H9 (cell line): ENCODE measurements around the gene TAGLN2. TPM values are rescaled to one million over a fixed set of nuclear protein-coding genes. Genes with fewer than 3 reads are reported as not detected.

Experiments used
- DNase-seq: peaks from one replicate; pipeline ENCODE4 v3.0.0-alpha.2; 2017
- H2AFZ ChIP-seq: one replicate; pipeline ENCODE4 v1.6.1; 2013; ENCODE audit warnings: mild to moderate bottlenecking, low read length, control low read depth, moderate library complexity
- H2AK5ac ChIP-seq: 2 replicates; pipeline ENCODE4 v1.6.1; 2013; ENCODE audit warnings: low read length, control low read depth, mixed read lengths; ENCODE audit not compliant: insufficient read length
- H2BK120ac ChIP-seq: one replicate; pipeline ENCODE4 v1.6.1; 2013; ENCODE audit warnings: low read depth, mild to moderate bottlenecking, low read length, control low read depth, inconsistent platforms; ENCODE audit not compliant: poor library complexity, severe bottlenecking
- H2BK12ac ChIP-seq: 2 replicates; pipeline ENCODE4 v1.6.1; 2013; ENCODE audit warnings: low read length, control low read depth, mixed read lengths, low read depth; ENCODE audit not compliant: insufficient read length
- H2BK15ac ChIP-seq: 2 replicates; pipeline ENCODE4 v1.6.1; 2013; ENCODE audit warnings: low read depth, low read length, control low read depth
- H2BK20ac ChIP-seq: one replicate; pipeline ENCODE4 v1.6.1; 2013; ENCODE audit warnings: low read depth, mild to moderate bottlenecking, low read length, control low read depth, inconsistent platforms; ENCODE audit not compliant: poor library complexity, severe bottlenecking
- H2BK5ac ChIP-seq: 2 replicates; pipeline ENCODE4 v1.6.1; 2013; ENCODE audit warnings: low read length, control low read depth, mixed read lengths; ENCODE audit not compliant: insufficient read length
- H3K14ac ChIP-seq: 2 replicates; pipeline ENCODE4 v1.6.1; 2013; ENCODE audit warnings: low read length, control low read depth; ENCODE audit not compliant: insufficient read depth
- H3K18ac ChIP-seq: 2 replicates; pipeline ENCODE4 v1.6.1; 2013; ENCODE audit warnings: low read depth, mild to moderate bottlenecking, mixed read lengths, low read length, control low read depth; ENCODE audit not compliant: insufficient read length
- H3K23ac ChIP-seq: 2 replicates; pipeline ENCODE4 v1.6.1; 2013; ENCODE audit warnings: low read length, control low read depth, mixed read lengths, low read depth; ENCODE audit not compliant: insufficient read length
- H3K23me2 ChIP-seq: 2 replicates; pipeline ENCODE4 v1.6.1; 2013; ENCODE audit warnings: low read depth, mild to moderate bottlenecking, mixed read lengths, low read length, control low read depth; ENCODE audit not compliant: insufficient read length, poor library complexity, severe bottlenecking
- H3K27ac ChIP-seq: 2 replicates; pipeline ENCODE4 v1.5.1; 2013; ENCODE audit warnings: low read length, control low read depth, mixed read lengths, low read depth; ENCODE audit not compliant: insufficient read length
- H3K27me3 ChIP-seq: 2 replicates; pipeline ENCODE4 v1.6.1; 2013; ENCODE audit warnings: low read length, control low read depth, inconsistent platforms; ENCODE audit not compliant: insufficient read depth
- H3K4ac ChIP-seq: 2 replicates; pipeline ENCODE4 v1.6.1; 2013; ENCODE audit warnings: low read depth, mild to moderate bottlenecking, control low read depth, inconsistent platforms, low read length, moderate library complexity
- H3K4me1 ChIP-seq: 2 replicates; pipeline ENCODE4 v1.6.1; 2013; ENCODE audit warnings: low read length, control low read depth, inconsistent platforms; ENCODE audit not compliant: insufficient read depth
- H3K4me2 ChIP-seq: 2 replicates; pipeline ENCODE4 v1.6.1; 2013; ENCODE audit warnings: low read length, control low read depth, mixed read lengths; ENCODE audit not compliant: insufficient read length, insufficient read depth
- H3K56ac ChIP-seq: 2 replicates; pipeline ENCODE4 v1.6.1; 2013; ENCODE audit warnings: low read depth, mild to moderate bottlenecking, mixed read lengths, low read length, control low read depth; ENCODE audit not compliant: insufficient read length
- H3K79me1 ChIP-seq: 2 replicates; pipeline ENCODE4 v1.6.1; 2013; ENCODE audit warnings: low read depth, mild to moderate bottlenecking, moderate library complexity, low read length, control low read depth, inconsistent platforms; ENCODE audit not compliant: insufficient read depth, poor library complexity, severe bottlenecking
- H3K79me2 ChIP-seq: 2 replicates; pipeline ENCODE4 v1.6.1; 2013; ENCODE audit warnings: low read length, control low read depth, inconsistent platforms; ENCODE audit not compliant: insufficient read depth
- H3K9ac ChIP-seq: 2 replicates; pipeline ENCODE4 v1.6.1; 2013; ENCODE audit warnings: low read length, control low read depth, mixed read lengths; ENCODE audit not compliant: insufficient read length; ENCODE audit errors: extremely low read depth
- H3K9me3 ChIP-seq: one replicate; pipeline ENCODE4 v1.6.1; 2013; ENCODE audit warnings: low read depth, low read length, inconsistent platforms; ENCODE audit not compliant: control insufficient read depth
- H3T11ph ChIP-seq: one replicate; pipeline ENCODE4 v1.6.1; 2013; ENCODE audit warnings: mild to moderate bottlenecking, low read length, control low read depth, inconsistent platforms
- H4K20me1 ChIP-seq: one replicate; pipeline ENCODE4 v1.6.1; 2013; ENCODE audit not compliant: control insufficient read depth, insufficient read length, insufficient read depth
- H4K5ac ChIP-seq: 2 replicates; pipeline ENCODE4 v1.6.1; 2013; ENCODE audit warnings: low read depth, mild to moderate bottlenecking, mixed read lengths, low read length, control low read depth; ENCODE audit not compliant: insufficient read length
- H4K8ac ChIP-seq: replicated peaks from 2 replicates; pipeline ENCODE4 v1.6.1; 2013; ENCODE audit warnings: low read length, control low read depth, mixed read lengths, low read depth; ENCODE audit not compliant: insufficient read length
- H4K91ac ChIP-seq: 2 replicates; pipeline ENCODE4 v1.6.1; 2013; ENCODE audit warnings: low read depth, mild to moderate bottlenecking, moderate library complexity, mixed read lengths, low read length, control low read depth; ENCODE audit not compliant: insufficient read length
- H3K27ac Mint-ChIP-seq, 3 experiments: 2 replicates in 2 of 3; 3 replicates in 1 of 3; pipeline ENCODE4 v1.8.0; 2020 to 2021; ENCODE audit warnings: mixed read lengths in 3 of 3, mild to moderate bottlenecking in 1 of 3, moderate library complexity in 1 of 3
- H3K27me3 Mint-ChIP-seq: 2 replicates; pipeline ENCODE4 v1.8.0; 2021; ENCODE audit warnings: low read depth, mild to moderate bottlenecking, moderate library complexity, mixed read lengths
- H3K36me3 Mint-ChIP-seq, 3 experiments: 2 replicates in 2 of 3; 3 replicates in 1 of 3; pipeline ENCODE4 v1.8.0; 2020 to 2021; ENCODE audit warnings: low read depth in 3 of 3, mixed read lengths in 3 of 3; ENCODE audit not compliant: insufficient read depth in 1 of 3
- H3K4me1 Mint-ChIP-seq, 2 experiments: 2 replicates each; pipeline ENCODE4 v1.8.0; 2020; ENCODE audit warnings: mixed read lengths in 2 of 2
- H3K4me3 Mint-ChIP-seq, 2 experiments: 2 replicates in 1 of 2; 3 replicates in 1 of 2; pipeline ENCODE4 v1.8.0; 2020 to 2021; ENCODE audit warnings: mild to moderate bottlenecking in 2 of 2, mixed read lengths in 2 of 2, moderate library complexity in 1 of 2
- H3K9me3 Mint-ChIP-seq, 2 experiments: 2 replicates in 1 of 2; 3 replicates in 1 of 2; pipeline ENCODE4 v1.8.0; 2020; ENCODE audit warnings: mild to moderate bottlenecking in 2 of 2, mixed read lengths in 2 of 2, moderate library complexity in 1 of 2
- WGBS: extraction: QIAGEN DNeasy Blood & Tissue Kit; methylation state at CpG from one replicate; pipeline ENCODE4 v1.1.7; 2013; ENCODE audit warnings: missing lambda C conversion rate, low lambda C conversion rate, mixed read lengths; ENCODE audit not compliant: insufficient read length; ENCODE audit errors: extremely low coverage; 5-methylcytosine and 5-hydroxymethylcytosine counted together
- total RNA-seq: library from RNA; stranded (reverse); gene quantifications from 2 replicates; pipeline ENCODE4 v1.2.1, GENCODE V29; 2021
- TF ChIP-seq, protein P1 (sequence below): fragments of 200-600 bp; sonication (generic); conservative IDR thresholded peaks from 3 replicates; pipeline ENCODE4 v1.8.0; 2021; ENCODE audit warnings: antibody characterized with exemption, mild to moderate bottlenecking

The TAGLN2 gene
- total RNA-seq, 1 experiment from 2014 or later: 76.7 TPM

DNA sequence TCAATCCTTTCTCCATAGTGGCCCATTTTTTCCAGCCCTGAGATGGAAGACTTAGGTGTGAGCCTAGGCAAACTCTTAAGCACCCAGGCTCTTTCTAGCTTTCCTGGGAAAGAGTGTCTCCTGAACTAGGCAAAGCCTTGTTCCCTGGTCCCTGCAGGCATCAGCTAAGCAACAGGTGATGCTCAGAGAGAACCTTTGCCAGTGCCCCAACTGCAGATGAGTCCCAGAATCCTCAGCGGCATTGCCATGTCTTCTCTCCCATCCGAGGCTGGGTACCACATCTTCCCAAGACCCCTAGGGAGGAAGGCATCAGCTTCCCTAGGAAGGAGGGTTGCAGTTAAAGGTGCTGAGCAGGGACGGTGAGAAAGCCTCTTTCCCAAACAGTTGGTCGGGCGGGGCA is 54.6 kb downstream of the TAGLN2 start:
- H2BK15ac ChIP-seq: no peak overlapping the region
- H4K91ac ChIP-seq: no peak overlapping the region
- Mint-ChIP-seq H3K27me3 (peaks cover 23% of the 10 kb centered on the region), H3K4me3 (no peak overlapping the region), H3K9me3 (no peaks in the 10 kb centered on the region), H3K4me1 (peaks cover 14 to 23% of the 10 kb centered on the region in 2 experiments), H3K27ac (no peak overlapping the region), H3K36me3 (peaks cover 0 to 2% (median 0%) of the 10 kb centered on the region in 3 experiments; a peak in 2 of 7 replicates)
- H3K9ac ChIP-seq: no peak overlapping the region
- H3K18ac ChIP-seq: no peak overlapping the region
- DNase-seq: no peak
- H3K23ac ChIP-seq: no peak overlapping the region
- H4K5ac ChIP-seq: no peak overlapping the region
- H2AK5ac ChIP-seq: no peak overlapping the region
- no peak overlapping the region for H3T11ph ChIP-seq
- no peak overlapping the region for H4K8ac ChIP-seq
- H3K4me2 ChIP-seq: no peak overlapping the region
- H2BK120ac ChIP-seq: no peak overlapping the region
- no peak overlapping the region for H3K4ac ChIP-seq
- no peak overlapping the region; the same call in 1 of the 2 replicates for H3K14ac ChIP-seq
- H3K56ac ChIP-seq: no peak overlapping the region
- H4K20me1 ChIP-seq: no peaks in the 10 kb centered on the region
- no peaks in the 10 kb centered on the region for H3K79me2 ChIP-seq
- H2AFZ ChIP-seq: no peak overlapping the region
- TF ChIP-seq, protein P1, sequence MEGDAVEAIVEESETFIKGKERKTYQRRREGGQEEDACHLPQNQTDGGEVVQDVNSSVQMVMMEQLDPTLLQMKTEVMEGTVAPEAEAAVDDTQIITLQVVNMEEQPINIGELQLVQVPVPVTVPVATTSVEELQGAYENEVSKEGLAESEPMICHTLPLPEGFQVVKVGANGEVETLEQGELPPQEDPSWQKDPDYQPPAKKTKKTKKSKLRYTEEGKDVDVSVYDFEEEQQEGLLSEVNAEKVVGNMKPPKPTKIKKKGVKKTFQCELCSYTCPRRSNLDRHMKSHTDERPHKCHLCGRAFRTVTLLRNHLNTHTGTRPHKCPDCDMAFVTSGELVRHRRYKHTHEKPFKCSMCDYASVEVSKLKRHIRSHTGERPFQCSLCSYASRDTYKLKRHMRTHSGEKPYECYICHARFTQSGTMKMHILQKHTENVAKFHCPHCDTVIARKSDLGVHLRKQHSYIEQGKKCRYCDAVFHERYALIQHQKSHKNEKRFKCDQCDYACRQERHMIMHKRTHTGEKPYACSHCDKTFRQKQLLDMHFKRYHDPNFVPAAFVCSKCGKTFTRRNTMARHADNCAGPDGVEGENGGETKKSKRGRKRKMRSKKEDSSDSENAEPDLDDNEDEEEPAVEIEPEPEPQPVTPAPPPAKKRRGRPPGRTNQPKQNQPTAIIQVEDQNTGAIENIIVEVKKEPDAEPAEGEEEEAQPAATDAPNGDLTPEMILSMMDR: no peak
- H3K27me3 ChIP-seq: no peaks in the 10 kb centered on the region
- WGBS: no CpG with 5 or more reads among the region's 5 CpGs
- no peaks in the 10 kb centered on the region for H3K23me2 ChIP-seq
- H3K9me3 ChIP-seq: no peaks in the 10 kb centered on the region
- no peak overlapping the region for H2BK5ac ChIP-seq
- H2BK12ac ChIP-seq: no peak overlapping the region
- no peaks in the 10 kb centered on the region for H3K79me1 ChIP-seq
- H3K4me1 ChIP-seq: no peaks in the 10 kb centered on the region
- no peak overlapping the region for H3K27ac ChIP-seq
- H2BK20ac ChIP-seq: no peak overlapping the region
